Measurements from ENCODE around the gene SCP2.
"Not testable (repeated sequence)": the region's sequence is repeated elsewhere in the genome, so short reads cannot be mapped to it uniquely, and the experiment has no call there.

Gene SCP2

DNA sequence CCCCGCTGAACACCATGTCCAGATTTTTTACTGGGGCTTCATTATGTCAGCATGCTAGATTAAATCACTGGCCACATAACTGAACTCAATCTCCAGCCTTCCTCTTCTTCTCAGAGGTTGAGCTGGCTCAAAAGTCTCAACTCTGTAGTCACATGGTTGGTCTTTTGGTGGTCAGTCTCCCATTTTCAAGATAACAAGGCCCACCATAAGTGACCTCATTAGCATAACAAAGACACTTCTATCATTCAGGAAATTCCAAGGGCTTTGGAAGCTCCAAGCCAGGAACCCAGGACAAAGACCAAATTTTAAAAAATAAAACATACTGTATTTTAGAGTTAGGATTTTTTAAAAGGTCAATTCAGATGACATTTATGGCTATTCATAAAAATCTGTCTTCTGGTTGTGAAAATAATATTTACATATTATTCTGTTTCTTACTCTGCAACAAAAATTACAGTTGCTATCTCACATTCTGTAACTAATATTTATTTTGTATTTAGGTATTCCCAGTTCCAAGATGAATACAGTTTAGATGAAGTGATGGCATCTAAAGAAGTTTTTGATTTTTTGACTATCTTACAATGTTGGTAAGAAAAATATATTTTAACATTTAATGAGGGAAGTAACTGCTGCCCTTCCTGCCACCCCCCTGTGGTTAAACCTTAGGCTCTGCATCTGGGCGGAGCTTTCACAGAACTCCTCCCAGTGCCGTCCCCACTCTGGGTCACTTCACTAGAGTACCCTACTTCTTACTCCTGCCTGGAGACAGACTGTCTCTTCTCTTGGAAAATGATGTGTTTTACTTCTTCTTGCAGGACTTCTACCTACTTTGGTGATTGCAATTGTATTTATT is 49.3 kb downstream of the SCP2 start:
- no peak for DNase-seq

DNA sequence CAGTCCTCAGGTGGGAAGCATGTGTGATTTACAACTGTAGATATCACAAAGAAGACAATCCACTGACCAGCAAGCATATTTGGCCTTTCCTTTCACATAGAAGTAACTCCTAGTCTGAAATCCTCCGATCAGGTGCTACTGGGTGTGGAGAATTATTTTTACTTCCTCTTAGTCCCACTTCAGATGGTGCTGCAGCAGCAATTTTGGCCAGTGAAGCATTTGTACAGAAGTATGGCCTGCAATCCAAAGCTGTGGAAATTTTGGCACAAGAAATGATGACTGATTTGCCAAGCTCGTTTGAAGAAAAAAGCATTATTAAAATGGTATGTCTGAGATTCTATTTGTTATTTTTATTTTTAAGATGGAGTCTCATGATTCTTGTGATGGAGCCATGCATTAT is 51.0 kb downstream of the SCP2 start:
- no peak for DNase-seq

DNA sequence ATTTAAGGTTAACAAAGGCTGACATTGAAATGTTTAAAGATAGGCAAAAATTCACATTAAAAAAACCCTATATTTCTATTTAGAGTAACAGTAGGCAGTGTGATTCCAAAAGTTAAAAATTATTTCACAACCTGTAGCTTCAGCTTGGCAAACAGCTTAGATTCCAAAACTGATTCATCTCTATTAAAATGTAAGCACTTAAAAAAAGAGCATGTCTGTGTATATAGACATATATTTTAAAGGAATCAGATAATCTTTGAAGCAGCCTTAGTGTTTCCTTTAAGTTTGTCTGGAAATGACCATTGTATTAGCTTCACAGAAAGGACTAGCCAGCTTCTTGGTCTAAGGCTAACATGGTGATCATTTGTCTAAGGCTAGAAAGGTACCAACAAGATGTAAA is 65.7 kb downstream of the SCP2 start:
- DNase-seq, result not testable (repeated sequence)

DNA sequence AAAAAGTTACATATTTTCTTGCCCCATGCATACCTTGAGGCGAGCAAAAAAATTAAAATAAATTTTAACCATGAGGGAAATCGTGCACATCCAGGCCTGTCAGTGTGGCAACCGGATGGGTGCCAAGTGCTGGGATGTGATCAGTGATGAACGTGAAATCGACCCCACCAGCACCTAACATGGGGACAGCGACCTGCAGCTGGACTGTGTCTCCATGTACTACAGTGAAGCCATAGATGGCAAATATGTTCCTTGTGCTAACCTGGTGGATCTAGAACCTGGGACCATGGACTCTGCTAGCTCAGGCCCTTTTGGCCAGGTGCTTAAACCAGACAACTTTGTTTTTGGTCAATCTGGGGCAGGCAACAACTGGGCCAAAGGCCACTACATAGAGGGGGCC is 67.6 kb downstream of the SCP2 start:
- no peak for DNase-seq

DNA sequence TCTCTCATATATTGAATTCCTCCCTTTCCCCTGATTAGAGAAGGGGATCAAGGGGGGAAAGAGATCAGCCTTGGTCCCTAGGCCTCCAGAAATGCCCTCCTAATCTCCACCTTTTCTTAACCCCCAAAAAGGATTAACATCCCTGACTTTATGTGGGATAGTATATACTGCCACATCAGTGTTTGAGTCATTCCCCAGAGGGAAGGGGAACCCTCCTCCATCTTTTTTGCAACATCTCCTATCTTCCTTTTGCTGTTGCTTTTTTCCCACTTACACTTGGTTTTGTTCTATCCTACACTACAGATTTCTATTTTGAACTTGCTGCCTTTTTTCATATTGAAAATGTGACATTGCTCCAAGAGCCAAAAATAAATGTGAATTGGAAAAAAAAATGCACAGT is 69.6 kb downstream of the SCP2 start:
- no peak for DNase-seq

DNA sequence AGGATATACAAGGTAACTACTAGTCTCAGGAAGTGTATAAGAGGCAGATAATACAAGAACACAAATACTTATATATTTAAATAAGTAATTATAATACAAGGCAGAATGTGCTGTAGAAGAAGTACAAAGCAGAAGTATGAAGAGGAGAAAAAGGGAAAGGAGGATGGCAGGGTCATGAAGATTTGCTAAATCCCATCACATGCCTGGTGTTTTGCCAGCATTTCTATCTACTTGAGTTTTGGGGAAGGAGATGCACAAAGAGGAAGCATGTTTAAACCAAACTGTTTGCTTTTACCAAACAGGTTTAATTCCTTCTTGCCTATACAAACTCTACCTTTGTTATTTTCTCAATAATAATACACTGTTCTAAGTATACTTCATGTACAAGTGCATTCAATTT is 74.1 kb downstream of the SCP2 start:
- DNase-seq, result no peak

DNA sequence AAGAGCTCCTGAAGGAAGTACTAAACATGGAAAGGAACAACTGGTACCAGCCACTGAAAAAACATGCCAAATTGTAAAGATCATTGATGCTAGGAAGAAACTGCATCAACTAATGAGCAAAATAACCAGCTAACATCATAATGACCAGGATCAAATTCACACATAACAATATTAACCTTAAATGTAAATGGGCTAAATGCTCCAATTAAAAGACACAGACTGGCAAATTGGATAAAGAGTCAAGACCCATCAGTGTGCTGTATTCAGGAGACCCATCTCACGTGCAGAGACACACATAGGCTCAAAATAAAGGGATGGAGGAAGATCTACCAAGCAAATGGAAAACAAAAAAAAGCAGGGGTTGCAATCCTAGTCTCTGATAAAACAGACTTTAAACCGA is 79.5 kb downstream of the SCP2 start:
- not testable (repeated sequence) for DNase-seq

DNA sequence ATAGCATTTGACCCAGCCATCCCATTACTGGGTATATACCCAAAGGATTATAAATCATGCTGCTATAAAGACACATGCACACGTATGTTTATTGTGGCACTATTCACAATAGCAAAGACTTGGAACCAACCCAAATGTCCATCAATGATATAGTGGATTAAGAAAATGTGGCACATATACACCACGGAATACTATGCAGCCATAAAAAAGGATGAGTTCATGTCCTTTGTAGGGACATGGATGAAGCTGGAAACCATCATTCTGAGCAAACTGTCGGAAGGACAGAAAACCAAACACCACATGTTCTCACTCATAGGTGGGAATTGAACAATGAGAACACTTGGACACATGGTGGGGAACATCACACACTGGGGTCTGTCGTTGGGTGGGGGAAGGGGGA is 83.2 kb downstream of the SCP2 start:
- not testable (repeated sequence) for DNase-seq

DNA sequence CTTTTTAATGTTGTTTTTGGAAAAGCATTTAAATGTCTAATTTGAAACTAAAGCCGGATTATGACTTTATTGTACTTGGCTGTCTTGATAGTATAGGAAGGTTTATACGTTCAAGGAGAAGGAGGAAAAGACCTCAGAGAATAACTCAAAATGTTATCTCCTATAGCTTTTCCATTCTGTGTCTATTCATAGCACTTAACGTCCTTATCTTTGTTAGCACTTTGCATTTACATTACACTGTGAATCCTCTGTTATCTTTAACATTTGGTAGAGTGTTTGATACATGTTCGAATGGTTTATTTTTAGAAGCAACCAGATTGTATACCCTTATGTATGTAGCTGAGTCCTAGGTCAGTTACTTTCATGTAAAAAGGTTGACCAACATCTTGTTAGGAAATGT is 84.1 kb downstream of the SCP2 start:
- DNase-seq, result no peak

DNA sequence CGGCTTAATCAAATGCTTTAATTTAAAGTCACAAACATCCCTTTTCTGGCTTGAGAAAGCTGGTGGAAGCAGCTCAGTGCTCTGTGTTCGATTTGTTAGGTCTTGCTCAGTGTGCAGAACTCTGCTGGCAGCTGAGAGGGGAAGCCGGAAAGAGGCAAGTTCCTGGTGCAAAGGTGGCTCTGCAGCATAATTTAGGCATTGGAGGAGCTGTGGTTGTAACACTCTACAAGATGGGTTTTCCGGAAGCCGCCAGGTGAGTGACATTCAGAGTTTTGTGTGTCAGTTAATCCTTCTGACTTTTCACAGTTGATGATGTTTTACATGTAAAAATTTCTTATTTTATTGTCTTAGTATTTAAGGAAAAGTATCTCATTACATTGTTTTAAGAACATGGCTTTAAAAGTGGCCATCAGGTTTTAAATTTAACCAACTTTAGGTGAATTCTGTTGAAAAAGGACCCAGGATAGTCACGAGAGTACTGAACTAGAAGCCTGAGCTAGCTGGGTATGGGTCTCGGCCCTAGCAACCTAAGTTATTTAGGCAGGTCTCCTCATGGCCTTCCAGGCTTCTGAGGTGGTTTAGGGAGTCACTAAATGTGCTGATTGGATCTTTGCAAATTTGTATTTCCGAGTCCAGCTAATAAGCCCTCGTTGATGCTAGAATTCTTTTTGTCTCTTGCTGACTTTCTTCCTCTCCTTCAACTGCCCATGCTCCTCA is 87.9 kb downstream of the SCP2 start:
- peak; percentile 91 for DNase-seq

DNA sequence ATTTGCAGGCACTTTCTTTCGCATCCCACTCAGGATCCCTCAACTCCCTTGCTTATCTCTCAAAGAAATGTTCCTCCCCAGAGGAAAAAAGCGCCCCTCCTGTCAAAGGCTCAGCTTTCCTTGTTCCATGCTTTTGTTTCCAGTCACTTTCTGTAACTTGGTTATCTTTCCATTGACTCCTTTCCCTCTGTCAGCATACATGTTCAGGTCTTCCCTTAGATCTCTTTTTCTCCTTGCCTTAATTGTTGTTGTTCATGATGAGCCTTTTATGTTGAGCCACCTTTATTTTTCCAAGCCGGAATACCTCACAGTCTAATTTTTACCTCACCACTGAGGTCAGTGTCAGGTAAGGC is 88.4 kb downstream of the SCP2 start:
- no peak for DNase-seq

DNA sequence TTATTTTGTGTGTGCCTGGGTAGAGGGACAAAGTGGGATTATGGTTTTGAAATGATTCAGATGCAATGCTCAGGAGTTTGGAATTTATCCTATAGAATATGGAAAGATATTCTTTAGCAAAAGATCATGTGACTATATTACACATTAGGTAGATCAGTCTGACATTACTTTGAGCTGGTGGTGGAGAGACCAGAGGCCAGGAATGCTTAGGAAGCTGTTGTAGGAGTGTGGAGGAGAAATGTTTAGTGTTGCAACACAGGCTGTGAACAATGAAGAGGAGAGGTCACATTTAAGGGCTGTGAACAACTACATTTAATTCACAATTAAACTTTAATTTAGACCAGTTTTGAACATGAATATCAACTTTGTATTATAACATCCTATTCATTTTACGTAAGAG is 89.6 kb downstream of the SCP2 start:
- DNase-seq, result no peak

DNA sequence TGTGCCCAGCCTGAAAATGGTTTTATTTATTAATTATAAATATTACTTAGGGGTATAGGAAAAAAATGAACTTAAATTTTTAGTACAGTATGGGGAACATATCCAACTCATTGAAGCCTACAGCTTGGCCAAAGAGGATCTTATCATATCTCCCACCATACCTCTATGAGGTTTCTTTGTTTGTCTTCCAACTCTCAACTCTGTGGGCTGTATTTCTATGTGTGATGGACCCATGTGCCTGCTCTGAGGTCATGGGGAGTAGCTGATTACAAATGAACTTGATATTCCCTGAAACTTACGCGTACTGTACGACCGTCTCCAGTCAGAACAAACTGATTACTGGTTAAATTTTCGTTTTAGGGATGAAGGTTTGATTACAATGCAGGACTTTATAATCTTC is 93.5 kb downstream of the SCP2 start:
- no peak for DNase-seq

DNA sequence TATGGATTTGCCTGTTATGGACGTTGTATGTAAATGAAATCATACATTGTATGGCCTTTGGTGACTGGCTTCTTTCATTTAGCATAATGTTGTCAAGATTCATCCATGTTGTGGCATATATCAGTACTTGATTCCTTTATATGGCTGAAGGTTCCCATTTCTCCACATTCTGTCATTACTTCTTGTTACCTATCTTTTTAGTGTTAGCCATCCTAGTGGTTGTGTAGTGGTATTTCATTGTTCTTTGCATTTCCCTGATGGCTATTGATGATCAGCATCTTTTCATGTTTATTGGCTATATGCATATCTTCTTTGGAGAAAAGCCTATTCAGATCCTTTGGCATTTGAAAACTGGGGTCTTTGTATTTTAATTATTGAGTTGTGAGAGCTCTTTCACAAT is 95.1 kb downstream of the SCP2 start:
- DNase-seq, result no peak

DNA sequence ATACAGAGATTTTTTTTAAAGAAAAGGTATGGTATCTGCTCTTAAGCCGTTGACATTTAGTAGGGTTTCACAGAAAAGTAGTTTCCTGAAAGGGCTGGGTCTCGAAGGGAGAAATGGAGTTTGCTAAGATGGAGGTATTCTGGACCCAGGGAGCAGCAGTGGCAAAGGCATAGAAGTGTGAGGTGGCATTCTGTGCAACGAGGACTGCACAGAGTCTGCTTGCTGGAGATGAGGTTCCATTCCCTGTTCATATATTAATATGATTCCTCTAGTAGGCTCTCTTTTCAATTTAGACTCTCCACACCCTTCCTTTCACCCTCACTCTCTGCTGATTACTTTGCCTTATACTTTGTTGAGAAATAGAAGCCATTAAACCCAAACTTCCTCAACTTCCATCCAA is 96.5 kb downstream of the SCP2 start:
- no peak for DNase-seq

DNA sequence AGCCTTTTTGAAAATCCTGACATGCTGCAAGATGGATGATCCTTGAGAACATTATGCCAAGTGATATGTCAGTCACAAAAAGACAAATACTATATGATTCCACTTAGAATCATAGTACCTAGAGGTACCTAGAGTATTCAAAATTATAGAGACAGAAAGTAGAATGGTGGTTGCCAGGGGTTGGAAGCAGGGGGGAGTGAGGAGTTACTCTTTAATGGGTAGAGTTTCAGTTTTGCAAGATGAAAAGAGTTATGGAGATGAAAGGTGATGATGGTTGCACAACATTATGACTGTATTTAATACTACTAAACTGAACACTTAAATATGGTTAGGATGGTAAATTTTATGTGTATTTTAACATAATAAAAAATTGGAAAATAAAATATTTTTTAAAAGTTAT is 97.0 kb downstream of the SCP2 start:
- no peak for DNase-seq

DNA sequence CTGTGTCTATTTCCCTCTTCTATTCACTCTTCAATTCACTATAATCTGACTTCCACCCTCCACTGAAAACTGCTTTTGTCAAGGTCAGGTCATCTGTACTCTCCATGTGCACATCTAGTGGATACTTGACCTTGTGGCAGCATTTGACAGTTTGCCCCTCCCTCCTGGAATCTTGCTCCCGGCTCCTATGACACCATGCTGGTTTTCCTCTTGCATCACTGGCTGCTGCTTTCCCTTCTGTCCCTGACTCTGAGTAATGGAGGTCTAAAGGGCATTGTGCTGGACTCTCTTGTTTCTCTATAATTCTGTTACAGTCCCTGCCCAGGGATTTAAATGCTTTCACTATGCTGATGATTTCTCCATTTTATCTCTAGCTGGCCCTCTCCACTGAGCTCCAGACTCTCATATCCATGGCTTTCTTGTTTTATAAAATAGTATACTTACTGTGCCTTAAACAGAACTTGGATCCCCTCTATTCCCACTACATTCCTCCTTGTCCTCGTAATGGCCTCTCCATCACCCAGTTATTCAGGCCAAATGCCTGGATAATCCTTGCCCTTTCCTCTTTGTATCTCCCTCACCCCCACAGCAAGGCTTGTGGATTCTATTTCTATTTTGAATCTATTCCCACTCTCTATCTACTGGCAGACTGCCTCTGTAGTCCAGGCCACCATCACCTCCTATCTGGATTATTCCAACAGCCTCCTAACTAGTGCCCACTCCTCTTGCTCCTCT is 98.1 kb downstream of the SCP2 start:
- no peak for DNase-seq

DNA sequence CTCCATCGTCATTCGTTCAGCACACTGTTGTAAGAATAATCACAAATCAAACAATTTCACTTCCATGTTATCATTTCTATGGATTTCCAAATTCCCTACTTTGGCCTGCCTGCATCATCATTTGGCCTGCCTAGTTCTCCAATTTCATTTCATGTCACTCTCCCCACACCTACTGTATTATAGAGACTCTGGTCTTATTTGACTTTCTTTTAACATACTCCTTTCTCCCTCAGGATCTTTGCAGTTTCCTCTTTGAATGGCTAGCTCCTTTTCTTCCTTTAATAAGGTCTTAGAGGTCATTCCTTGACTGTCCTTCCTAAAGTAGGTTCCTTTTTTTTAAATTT is 98.7 kb downstream of the SCP2 start:
- DNase-seq, result no peak

DNA sequence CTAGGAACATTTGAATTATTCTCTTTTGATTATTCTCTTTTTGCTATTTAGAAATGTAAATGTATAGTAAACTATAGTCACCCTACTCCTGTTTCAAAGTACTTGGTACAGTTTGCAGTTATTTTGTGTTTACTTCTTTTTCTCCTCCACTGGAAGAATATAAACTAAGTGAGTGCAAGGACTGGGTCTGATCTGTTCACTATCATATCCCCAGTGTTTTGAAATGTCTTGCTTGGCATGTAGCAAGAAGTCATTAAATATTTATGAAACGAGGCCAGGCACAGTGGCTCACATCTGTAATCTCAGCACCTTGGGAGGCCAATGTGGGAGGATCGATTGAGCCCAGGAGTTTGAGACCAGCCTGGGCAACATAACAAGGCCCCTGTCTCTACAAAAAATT is 99.2 kb downstream of the SCP2 start:
- DNase-seq, result no peak

DNA sequence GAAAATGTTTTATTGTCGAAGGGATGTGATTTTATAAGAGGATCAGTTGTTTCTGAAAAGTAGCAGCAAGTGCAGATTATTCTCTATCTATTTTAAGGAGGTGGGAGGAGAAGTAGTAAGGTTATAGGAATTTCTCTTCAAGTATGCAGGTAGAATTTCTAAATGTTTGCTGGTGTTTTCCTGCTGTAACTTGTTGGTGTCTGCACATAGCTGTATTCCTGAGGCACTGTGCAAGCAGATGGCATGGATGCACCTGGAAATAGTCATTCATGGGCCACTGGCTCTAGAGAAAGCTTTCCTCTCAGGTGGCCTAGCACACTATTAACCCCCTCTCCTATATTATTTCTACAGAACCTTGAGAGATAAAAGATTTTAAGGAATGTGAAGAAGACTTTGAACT is 104.7 kb downstream of the SCP2 start:
- no peak for DNase-seq

DNA sequence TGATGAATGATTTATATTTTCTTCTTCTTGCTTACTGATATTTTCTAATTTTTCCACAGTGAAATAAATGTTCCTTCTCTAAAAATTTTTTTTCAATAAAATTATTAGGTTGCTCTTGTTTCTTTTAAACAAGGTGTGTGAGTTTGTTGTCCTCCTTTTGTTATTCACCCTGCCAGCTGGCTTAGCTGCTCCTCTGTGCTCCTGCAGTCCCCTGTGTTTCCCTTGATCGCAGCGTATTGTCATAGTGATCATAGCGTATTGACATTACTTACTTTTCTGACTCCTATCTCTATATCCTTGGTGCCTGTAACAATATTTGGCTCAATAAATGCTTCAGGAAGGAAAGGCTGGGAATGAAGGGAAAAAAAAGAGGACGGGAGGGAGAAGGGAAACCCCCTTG is 110.1 kb downstream of the SCP2 start:
- no peak for DNase-seq

DNA sequence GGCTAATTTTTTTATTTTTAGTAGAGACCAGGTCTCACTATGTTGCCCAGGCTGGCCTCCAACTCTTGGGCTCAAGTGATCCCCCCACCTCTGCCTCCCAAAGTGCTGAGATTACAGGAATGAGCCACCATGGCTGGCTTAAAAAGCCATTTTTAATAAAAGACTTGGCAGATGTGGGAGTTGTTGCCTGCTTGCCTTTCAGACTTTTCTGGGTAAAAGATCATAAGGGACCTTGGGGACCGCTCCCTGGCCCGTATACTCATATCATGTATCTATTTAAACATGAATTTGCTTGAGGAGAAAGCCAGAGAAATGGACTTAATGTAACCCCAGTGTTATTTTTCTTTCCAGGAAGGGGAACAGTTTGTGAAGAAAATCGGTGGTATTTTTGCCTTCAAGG is 111.5 kb downstream of the SCP2 start:
- DNase-seq, result no peak

DNA sequence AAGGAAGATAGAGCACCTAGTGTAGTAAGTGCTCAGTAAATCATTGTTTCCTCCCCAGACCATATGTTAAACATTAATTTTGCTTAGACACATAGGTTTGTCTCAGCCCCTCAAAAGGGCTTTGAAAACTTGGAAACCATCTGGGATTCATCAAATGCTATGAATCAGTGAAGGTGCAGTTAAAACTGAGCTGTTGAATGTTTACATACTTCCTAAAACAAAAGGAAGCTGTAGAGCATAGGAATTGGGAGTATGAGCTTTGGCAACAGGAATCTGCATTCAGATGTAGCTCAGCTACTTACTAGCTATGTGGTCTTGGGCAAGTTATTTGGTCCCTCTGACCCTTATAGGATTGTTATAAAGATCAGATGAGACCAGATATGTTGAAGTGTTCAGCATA is 116.2 kb downstream of the SCP2 start:
- DNase-seq, result no peak

DNA sequence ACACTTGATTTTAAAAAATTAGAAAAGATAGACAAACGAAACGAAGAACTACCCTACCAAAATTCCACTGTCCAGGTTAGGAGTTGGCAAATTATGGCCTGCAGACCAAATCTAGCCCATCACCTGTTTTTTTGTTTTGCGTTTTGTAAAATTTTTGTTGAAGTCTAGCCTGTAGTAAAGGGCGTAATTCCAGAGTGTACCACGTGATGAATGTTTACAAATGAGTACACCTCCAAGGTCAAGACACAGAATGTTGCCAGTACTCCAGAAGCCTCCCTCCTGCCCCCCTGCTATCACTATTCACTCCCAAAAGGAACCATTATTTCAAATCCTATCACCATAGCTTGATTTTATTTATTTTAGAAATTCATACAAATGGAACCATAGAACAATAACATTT is 117.8 kb downstream of the SCP2 start:
- no peak for DNase-seq

Measured in activated CD4-positive, alpha-beta T cell treated with anti-CD3 and anti-CD28 coated beads, Interleukin-2, Interleukin-6, amounts not matched to agents 100 ng/mL and 50 ng/mL, durations not matched to agents 16 hours and 8 hours (primary cell).